Body of pancreas (tissue), 4 donors: ENCODE data around the gene SSUH2. TPM values are rescaled to one million over a fixed set of nuclear protein-coding genes. Genes with fewer than 3 reads are reported as not detected.

Experiments
- ATAC-seq: fragments of 150-250 bp; one replicate; pipeline ENCODE4 v1.9.1; 2016
- DNase-seq, 4 donors: peaks; one replicate each; pipeline ENCODE4 v3.0.0-alpha.2; 2019
- H3K27ac ChIP-seq, 4 donors: fragments of 200-600 bp; sonication (generic); 1 replicate in 3 of 4; 2 replicates in 1 of 4; pipeline versions ENCODE4 v1.5.1 to v1.6.1; 2016 to 2019; ENCODE audit warnings: mild to moderate bottlenecking in 1 of 4, mixed read lengths in 1 of 4, moderate library complexity in 1 of 4
- H3K27me3 ChIP-seq, 2 donors: fragments of 200-600 bp; sonication (generic); one replicate each; pipeline ENCODE4 v1.6.0; 2016; ENCODE audit warnings: mild to moderate bottlenecking in 1 of 2
- H3K36me3 ChIP-seq, 2 donors: fragments of 200-600 bp; sonication (generic); replicated peaks in 1 of 2; 2 replicates each; pipeline ENCODE4 v1.5.1; 2016; ENCODE audit warnings: low read depth in 2 of 2; ENCODE audit not compliant: insufficient read depth in 1 of 2
- H3K4me1 ChIP-seq: fragments of 200-600 bp; sonication (generic); one replicate; pipeline ENCODE4 v1.6.0; 2016
- H3K4me3 ChIP-seq, 2 donors: fragments of 200-600 bp; sonication (generic); 1 replicate in 1 of 2; 2 replicates in 1 of 2; pipeline ENCODE4 v1.5.1; 2016 to 2019
- H3K9me3 ChIP-seq, 3 donors: fragments of 200-600 bp; sonication (generic); 1 replicate in 2 of 3; 2 replicates in 1 of 3; pipeline ENCODE4 v1.5.1; 2016
- CTCF ChIP-seq, 7 experiments: fragments of 450-650 bp in 4 of 7; fragments of 200-600 bp in 3 of 7; sonication (generic) in 3 of 7; IDR thresholded peaks; one replicate each; pipeline ENCODE4 v1.5.1; 2016 to 2019; ENCODE audit warnings: antibody characterized with exemption in 7 of 7
- POLR2A ChIP-seq, 3 donors: fragments of 450-650 bp; IDR thresholded peaks; one replicate each; pipeline ENCODE4 v1.6.1; 2016; ENCODE audit warnings: antibody characterized with exemption in 3 of 3, mild to moderate bottlenecking in 2 of 3
- WGBS, 2 donors: methylation state at CpG; one replicate each; pipeline ENCODE4 v1.1.5; 2017; 5-methylcytosine and 5-hydroxymethylcytosine counted together
- intact Hi-C: fragments of 100-400 bp; cut with DNase I; formaldehyde crosslinking; loops from one replicate; pipeline ENCODE4 v1.15.1; 2023
- total RNA-seq, 2 donors: library from RNA; depleted of rRNA; stranded (reverse); fragments of >200 nt; gene quantifications; one replicate each; pipeline ENCODE4 v1.1.0, GENCODE V29; 2016

The SSUH2 gene
- total RNA-seq, 2 donors from 2014 or later, result 0.26 to 0.33 TPM

GRCh38 chr3:8608791-8609467 is 35.7 kb downstream of the SSUH2 start:
- H3K27me3 ChIP-seq, result no peaks in the 10 kb centered on the region
- no peak overlapping the region for H3K27ac ChIP-seq
- H3K9me3 ChIP-seq, result no peaks in the 10 kb centered on the region
- peaks cover 4% of the 10 kb centered on the region for H3K4me1 ChIP-seq
- WGBS, 2 donors, result 73 to 74% methylated on average over 10 of the region's 10 CpGs
- H3K4me3 ChIP-seq, result no peak overlapping the region
- no peak for DNase-seq
- no peaks in the 10 kb centered on the region for H3K36me3 ChIP-seq
- ATAC-seq, result no peak
- intact Hi-C loops, result no loop called here
- no peak for TF ChIP-seq POLR2A (IDR thresholded peaks at IDR 0.05)
- no peak for TF ChIP-seq CTCF (IDR thresholded peaks at IDR 0.05)

- Histone ChIP-seq H3K27me3 (no peaks in the 10 kb centered on the region), H3K4me1 (peaks cover 4% of the 10 kb centered on the region), H3K36me3 (no peaks in the 10 kb centered on the region), H3K9me3 (no peaks in the 10 kb centered on the region), H3K27ac (no peak overlapping the region), H3K4me3 (no peak overlapping the region)
- DNase-seq (no peak), ATAC-seq (no peak)
- no peak for TF ChIP-seq POLR2A (IDR thresholded peaks at IDR 0.05)
- no peak for TF ChIP-seq CTCF (IDR thresholded peaks at IDR 0.05)
- 80 to 82% methylated on average over 15 to 16 of the region's 16 CpGs for WGBS, 2 donors
- intact Hi-C loops, result no loop called here
Measured at GRCh38 chr3:8608041-8608790, 36.4 kb downstream of the SSUH2 start.

- TF ChIP-seq CTCF (IDR thresholded peaks at IDR 0.05) (peak; percentile 20 to 80 (median 67)), POLR2A (IDR thresholded peaks at IDR 0.05) (no peak)
- H3K4me3 ChIP-seq, result no peak overlapping the region
- ATAC-seq (peak; percentile 91), DNase-seq (peak; percentile 49 to 74 (median 64))
- WGBS, 2 donors, result 44 to 58% methylated on average over 3 to 7 of the region's 7 CpGs
- no peak overlapping the region for H3K27ac ChIP-seq
- intact Hi-C loops, result no loop called here
- H3K4me1 ChIP-seq, result peaks cover 4% of the 10 kb centered on the region
- H3K36me3 ChIP-seq, result no peaks in the 10 kb centered on the region
- no peaks in the 10 kb centered on the region for H3K27me3 ChIP-seq
- no peaks in the 10 kb centered on the region for H3K9me3 ChIP-seq
Measured at GRCh38 chr3:8607234-8608040, 37.2 kb downstream of the SSUH2 start.

- no peak overlapping the region for H3K27ac ChIP-seq
- TF ChIP-seq POLR2A (IDR thresholded peaks at IDR 0.05), result no peak
- no peak for TF ChIP-seq CTCF (IDR thresholded peaks at IDR 0.05)
- WGBS, 2 donors, result 52 to 62% methylated on average over 7 of the region's 7 CpGs
- no peaks in the 10 kb centered on the region for H3K9me3 ChIP-seq
- H3K27me3 ChIP-seq, result no peaks in the 10 kb centered on the region
- DNase-seq (no peak), ATAC-seq (no peak)
- no peak overlapping the region for H3K4me3 ChIP-seq
- no peaks in the 10 kb centered on the region for H3K36me3 ChIP-seq
- peaks cover 4% of the 10 kb centered on the region for H3K4me1 ChIP-seq
- intact Hi-C loops, result no loop called here
Measured at GRCh38 chr3:8606701-8607231, 37.8 kb downstream of the SSUH2 start.
